A549 treated with GW870086 at 1 μM for 4 hours (cell line): Measurements from ENCODE around the gene ZNF20. TPM values are rescaled to one million over a fixed set of nuclear protein-coding genes. Genes with fewer than 3 reads are reported as not detected.

Source experiments
- total RNA-seq: library from RNA; stranded (reverse); fragments of 200-300 nt; extraction: Qiagen RNA extraction; gene quantifications from 5 replicates; pipeline ENCODE4 v1.2.3, GENCODE V29; 2022; ENCODE audit warnings: low read depth

Gene ZNF20
- 0.23 to 0.25 TPM in 2 of 5 replicates, not detected in the others for total RNA-seq

DNA sequence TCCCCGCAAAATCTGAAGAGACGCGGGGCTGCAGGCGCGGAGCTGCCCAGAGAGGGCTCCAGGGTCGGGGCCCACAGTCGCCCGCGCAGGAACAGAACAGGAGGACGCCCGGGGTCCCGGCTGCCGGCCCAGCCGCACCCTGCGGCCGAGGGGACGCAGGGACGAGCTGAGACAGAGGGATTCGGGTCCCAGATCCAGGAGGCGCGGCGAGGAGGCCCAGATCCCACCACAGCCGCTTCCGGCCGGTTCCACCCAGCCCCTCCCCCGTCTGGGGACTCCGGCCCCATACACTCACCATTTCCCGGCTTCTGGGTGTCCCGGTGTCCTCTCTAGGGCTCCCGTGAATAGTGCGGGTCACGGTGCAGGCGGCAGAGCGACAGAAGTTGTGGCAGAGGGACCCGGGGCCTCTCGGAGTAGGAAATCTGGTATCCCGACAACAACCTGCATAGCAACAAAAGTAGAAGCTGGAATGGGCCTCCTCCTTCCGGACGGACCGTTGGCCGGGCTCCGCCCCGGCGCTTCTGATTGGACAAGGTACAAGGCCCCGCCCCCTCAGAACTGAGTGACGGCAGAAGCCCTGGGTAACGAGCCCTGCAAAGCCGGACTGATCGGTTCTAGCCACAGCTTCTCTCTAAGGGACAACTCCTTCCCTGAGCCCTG is at the start of gene ZNF20:
Gene ZNF20 (minus strand): TSS at position 466 of the 660 bp plus-strand sequence. CDS start 168 bp downstream, at position 298.

DNA sequence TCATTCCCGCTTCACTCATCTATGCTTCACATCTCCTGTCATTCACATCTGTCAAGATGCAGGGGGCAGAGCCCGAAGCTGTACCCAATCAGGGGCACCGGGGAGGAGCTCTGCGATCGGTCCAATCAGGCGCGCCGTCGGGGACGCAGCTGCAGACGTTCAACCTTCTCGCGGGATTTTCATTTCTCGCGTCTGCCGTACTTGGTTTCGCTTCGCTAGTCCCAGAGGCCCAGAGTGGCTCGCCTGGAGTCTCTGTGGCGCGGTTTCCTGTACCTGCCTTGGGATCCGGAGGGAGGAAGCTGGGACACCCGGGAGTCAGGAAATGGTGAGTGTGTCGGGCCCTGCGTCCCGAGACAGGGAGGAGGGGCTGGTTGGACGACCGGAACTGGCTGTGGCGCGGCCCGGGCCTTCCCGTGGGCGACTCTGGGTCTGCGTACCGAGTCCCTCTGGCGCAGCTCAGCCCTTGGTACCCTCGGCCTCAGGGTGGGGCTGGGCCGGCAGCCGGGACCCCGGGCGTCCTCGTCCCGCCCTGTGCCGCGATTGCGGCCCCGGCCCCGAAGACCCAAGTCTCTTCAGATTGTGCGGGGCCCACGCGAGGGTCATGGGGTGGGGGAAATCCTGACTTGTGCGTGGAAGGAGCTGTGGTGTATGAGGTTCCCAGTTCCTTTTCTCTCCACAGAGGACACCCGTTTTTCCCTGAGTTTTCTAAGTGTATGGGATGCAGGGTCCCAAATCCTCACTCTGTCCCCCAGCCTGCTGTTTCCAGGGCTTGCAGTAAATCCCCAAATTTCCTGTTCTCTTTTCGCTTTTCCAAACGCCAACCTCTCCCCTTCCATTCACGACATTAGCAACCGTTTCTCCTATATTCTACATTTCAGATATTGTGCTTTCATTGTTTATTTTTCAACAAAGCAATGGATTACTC is 23.0 kb upstream of the ZNF20 start, which contains the start of gene ZNF136:
Gene ZNF136 (plus strand): TSS at position 215 of the 925 bp plus-strand sequence. CDS start 108 bp downstream, at position 323.

DNA sequence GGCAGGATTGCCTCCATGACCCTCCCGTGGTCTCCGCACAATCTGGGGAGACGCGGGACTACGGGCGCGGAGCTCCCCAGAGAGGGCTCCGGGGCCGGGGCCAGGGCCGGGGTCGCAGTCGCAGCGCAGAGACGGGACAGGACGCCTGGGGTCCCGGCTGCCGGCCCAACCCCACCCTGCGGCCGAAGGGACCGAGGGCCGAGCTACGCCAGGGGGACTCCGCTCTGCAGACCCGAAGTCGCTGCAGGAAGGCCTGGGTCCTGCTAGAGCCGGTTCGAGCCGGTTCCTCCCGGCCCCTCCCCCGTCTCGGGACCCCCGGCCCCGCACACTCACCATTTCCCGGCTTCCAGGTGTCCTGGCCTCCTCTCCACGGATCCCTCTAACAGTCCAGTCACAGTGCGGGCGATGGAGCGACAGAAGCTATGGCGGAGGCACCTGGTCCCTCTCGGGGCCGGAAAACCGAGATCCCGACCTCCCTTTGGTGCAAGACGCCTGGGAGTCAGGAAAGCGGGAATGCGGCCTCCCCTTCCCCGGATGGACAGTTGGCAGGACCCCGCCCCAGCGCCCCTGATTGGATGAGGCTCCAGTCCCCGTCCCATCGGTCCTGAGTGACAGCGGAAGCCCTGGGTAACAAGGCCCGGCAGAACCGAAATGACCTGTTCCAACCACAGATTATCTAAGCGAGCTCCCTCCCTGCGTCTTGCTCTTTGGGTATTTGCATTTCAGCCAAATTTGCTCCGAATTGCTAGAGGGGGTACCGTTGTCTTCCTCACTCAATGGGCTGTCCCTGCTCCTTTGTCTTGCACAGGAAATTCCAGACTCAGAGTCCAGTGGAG is 16.3 kb upstream of the ZNF20 start, which contains the start of gene ZNF625:
Gene ZNF625 (minus strand): TSS at position 512 of the 836 bp plus-strand sequence. CDS start 176 bp downstream, at position 336.

Other genes with a start within 250 kb of the ZNF20 start
- 0.17 to 0.32 TPM (median 0.18 TPM) in 5 replicates for gene ZNF700, start 215.2 kb downstream of the ZNF20 start, total RNA-seq
- gene ZNF763, start 175.3 kb downstream of the ZNF20 start, total RNA-seq: not detected in 5 replicates
- not detected in 5 replicates for gene ZNF433, start 104.7 kb downstream of the ZNF20 start, total RNA-seq
- not detected in 5 replicates for gene ZNF878, start 87.4 kb downstream of the ZNF20 start, total RNA-seq
- gene ZNF844, start 75.6 kb downstream of the ZNF20 start, total RNA-seq: not detected in 5 replicates
- gene ZNF625, start 16.4 kb upstream of the ZNF20 start, total RNA-seq: not detected in 5 replicates
- gene ZNF136, start 22.7 kb upstream of the ZNF20 start, total RNA-seq: 1.2 to 2.5 TPM (median 1.6 TPM) in 5 replicates
- 0.51 to 1.00 TPM (median 0.73 TPM) in 5 replicates for gene ZNF44, start 154.5 kb upstream of the ZNF20 start, total RNA-seq
- gene ZNF563, start 193.3 kb upstream of the ZNF20 start, total RNA-seq: not detected in 5 replicates
- not detected in 5 replicates for gene ZNF442, start 225.3 kb upstream of the ZNF20 start, total RNA-seq